Endothelial cell of coronary artery (primary cell): Measurements from ENCODE around the gene SYDE2. TPM values are rescaled to one million over a fixed set of nuclear protein-coding genes. Genes with fewer than 3 reads are reported as not detected.

Experiments used
- total RNA-seq: library from RNA; depleted of rRNA; stranded (reverse); fragments of >200 nt; gene quantifications from 2 replicates; pipeline ENCODE4 v1.2.3, GENCODE V29; 2014

Gene SYDE2
- 2.4 TPM in 2 replicates for total RNA-seq

DNA sequence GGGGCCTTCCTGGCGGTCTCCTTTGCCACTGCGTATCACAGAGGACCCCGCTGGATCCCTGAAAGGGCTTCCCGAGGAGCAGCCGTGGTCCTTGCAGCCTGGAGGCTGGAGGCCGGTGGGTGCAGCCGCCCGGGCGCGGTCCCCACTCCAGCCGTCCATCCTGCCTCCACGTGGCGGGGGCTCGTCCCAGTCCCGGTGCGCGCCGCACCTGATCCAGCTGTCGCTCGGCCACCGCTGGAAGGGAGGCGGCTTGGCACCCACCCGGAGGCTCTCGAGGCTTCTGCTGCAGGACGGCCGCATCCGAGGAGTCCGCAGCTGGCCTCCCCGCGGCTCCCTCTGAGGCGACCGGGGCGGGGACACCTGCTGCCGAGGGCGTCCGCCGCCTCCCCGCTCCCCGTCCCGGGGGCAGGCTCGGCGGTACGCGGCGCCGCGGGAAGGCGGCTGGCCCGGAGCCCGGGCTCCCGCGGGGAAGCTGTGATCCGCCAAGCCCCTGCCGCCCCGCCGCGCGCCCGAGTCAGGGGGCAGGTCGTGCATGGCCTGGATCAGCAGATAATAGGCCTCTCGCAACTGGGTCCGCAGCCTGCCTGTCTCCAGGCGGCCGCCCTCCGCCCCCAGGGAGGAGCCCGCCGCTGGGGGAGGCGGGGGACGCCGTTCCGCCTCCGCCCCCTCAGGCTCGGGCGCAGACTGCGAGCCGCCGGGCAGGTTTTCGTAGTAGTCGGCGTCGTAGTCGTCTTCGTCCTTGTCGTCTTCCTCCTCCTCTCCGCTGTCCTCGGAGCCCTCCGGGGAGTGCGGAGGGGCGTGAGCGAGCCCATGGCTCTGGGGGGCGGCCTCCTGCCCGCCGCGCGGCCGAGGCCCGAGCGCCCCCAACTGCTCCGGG, at the start of gene SYDE2:
TSS of gene SYDE2 (minus strand) at position 554 of the 877 bp plus-strand sequence. CDS start at position 534, 20 bp downstream.

Other genes starting within 250 kb of the SYDE2 start
- 0.09 TPM in 1 of 2 replicates, not detected in the other for gene MCOLN2, start 203.9 kb downstream of the SYDE2 start, total RNA-seq
- not detected in 2 replicates for gene MCOLN3, start 152.5 kb downstream of the SYDE2 start, total RNA-seq
- gene C1orf52, start 58.6 kb upstream of the SYDE2 start, total RNA-seq: 11.2 and 15.2 TPM in 2 replicates
- gene BCL10, start 75.6 kb upstream of the SYDE2 start, total RNA-seq: 28.7 and 53.1 TPM in 2 replicates